Vagina (tissue), 2 donors: ENCODE measurements around the gene STK32B.

Experiments used
- CTCF ChIP-seq, 3 experiments: fragments of 450-650 bp in 2 of 3; fragments of 200-600 bp in 1 of 3; sonication (generic) in 1 of 3; IDR thresholded peaks; one replicate each; pipeline ENCODE4 v1.5.1; 2017 to 2019; ENCODE audit warnings: antibody characterized with exemption in 3 of 3, mild to moderate bottlenecking in 2 of 3, moderate library complexity in 2 of 3
- POLR2A ChIP-seq, 2 donors: fragments of 450-650 bp; IDR thresholded peaks; one replicate each; pipeline ENCODE4 v1.6.1; 2017; ENCODE audit warnings: antibody characterized with exemption in 2 of 2, mild to moderate bottlenecking in 2 of 2, moderate library complexity in 2 of 2

DNA sequence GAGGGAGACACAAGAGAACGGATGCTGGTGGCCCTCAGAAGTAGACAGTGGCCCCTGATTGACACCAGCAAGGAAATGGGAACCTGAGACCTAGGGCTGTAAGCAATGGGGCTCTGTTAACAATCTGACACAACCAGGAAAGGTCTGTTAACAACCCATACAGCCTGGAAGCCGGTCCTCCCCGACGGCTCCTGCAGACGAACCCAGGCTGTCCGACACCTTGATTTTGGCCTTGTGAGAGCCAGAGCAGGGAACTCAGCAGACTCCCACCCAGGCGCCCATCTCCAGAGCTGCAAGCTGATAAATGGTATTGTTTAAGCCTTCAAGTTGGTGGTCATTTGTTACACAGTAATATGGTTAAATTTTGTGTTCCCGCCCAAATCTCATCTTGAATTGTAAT, 21.8 kb upstream of the STK32B start:
- TF ChIP-seq POLR2A (IDR thresholded peaks at IDR 0.05) (no peak), CTCF (IDR thresholded peaks at IDR 0.05) (no peak)
